ENCODE measurements around the gene MYOZ3.

The MYOZ3 gene

GRCh38 chr5:150659360-150660107 is 1.5 kb upstream of the MYOZ3 start:
- DNase-seq = no peak

DNA sequence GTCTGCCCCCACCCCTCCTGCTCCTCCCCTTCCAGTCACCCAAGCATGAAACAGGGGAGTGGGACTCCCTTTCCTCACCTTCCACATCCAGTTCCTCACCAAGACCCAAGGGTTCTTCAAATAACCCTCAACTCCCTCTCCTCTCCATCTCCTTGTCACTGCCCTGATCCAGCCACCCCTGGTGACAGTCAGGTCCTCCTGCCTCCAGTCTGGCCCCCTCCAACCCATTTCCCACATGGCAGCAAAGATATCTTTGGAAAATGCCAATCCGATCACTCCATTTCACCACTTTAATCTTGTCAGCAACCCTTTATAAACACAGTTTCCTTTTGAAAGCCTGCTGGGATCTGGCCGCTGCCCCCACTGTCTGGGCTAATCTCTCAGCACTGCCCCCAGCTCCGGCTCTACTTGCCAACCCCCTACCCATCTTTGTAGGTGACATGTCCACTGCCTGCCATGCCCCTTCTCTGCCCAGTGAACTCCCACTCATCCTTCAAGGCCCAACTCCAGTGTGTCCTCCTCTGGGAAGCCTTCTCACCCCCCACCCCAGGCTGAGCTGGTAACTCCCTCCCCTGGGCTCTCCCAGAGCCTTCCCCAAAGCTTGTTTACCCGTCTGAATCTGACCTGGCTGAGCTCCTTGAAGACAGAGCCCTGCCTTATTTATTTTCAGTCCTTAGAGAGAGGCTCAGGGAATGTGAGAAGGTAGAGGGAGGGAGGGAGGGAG is 781 bp upstream of the MYOZ3 start:
- no peak for DNase-seq

GRCh38 chr5:150661821-150662596 is 958 bp downstream of the MYOZ3 start:
- no peak for DNase-seq

- no peak for DNase-seq
Measured at GRCh38 chr5:150662731-150663516, 1.9 kb downstream of the MYOZ3 start.

- no peak for DNase-seq
Measured at GRCh38 chr5:150663936-150664335, 2.9 kb downstream of the MYOZ3 start.

- peak; percentile 60 for DNase-seq
Measured at GRCh38 chr5:150665044-150665443, 4.0 kb downstream of the MYOZ3 start.

DNA sequence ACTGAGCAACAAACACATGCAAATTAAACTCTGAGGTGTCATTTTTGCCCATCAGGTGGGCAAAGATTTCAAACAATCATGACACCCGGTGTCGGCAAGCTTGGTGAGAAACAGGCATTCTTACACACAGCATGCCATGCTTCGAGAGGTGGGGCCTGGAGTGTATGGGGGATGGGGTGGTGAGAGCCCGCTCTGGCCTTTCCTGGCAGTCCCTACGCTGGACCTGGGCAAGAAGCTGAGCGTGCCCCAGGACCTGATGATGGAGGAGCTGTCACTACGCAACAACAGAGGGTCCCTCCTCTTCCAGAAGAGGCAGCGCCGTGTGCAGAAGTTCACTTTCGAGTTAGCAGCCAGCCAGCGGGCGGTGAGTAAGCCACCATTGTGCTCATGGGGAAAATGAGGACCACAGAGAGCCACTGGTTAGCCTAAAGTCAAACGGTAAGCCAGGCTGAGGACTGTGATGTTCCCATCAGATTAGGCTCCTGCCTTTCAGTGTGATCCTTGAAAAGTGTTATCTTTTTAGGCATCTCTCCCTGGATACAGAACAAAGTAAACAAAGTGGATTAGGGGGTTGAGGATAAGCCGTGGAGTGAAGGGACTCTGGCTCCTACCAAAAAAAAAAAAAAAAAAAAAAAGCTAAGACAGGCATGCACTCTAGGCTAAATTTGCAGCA is 9.4 kb downstream of the MYOZ3 start:
- no peak for DNase-seq

DNA sequence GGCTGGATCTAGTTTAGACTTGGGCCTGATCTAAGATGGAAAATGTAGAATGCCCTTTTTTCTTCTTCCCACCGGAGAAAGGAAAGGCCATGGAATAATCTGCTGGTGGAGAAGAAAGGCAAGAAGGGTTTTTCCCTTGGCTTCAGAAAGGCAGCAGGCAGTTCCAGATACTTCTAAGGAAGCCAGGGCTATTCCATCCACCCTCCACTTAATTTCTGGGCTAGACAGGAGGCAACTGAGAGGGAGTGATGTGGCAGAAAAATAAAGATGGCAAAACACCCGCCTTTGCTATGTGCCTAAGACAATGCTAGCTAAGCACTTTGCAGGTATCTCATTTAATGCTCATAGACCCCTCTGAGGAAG is 9.9 kb downstream of the MYOZ3 start:
- DNase-seq = no peak

- DNase-seq = no peak
Measured at GRCh38 chr5:150671509-150672236, 10.6 kb downstream of the MYOZ3 start.

DNA sequence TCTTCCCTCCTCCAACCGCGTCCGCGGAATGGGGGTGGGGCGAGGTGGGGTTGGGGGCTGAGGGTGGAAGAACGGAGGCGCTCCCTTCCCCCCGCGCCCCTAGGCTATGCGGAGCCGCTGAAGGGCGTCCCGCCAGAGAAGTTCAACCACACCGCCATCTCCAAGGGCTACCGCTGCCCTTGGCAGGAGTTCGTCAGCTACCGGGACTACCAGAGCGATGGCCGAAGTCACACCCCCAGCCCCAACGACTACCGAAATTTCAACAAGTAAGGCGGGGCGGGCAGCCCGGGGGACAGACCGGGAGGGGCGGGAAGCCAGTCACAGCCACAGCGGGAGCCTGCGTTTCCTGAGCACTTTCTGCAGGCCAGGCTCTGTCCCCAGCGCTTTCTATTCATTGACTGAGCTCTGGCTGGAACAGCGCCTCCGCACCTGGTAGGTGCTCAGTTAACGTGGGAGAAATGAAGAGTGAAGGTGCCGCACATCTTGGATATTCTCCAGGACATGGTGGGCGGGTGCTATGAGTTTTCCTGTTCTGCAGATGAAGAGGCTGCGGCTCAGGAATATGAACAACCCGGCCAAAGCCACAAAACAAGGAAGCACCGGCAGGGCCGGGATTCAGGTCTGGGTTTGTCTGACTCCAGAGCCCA is 11.3 kb downstream of the MYOZ3 start:
- peak; percentile 35 for DNase-seq

DNA sequence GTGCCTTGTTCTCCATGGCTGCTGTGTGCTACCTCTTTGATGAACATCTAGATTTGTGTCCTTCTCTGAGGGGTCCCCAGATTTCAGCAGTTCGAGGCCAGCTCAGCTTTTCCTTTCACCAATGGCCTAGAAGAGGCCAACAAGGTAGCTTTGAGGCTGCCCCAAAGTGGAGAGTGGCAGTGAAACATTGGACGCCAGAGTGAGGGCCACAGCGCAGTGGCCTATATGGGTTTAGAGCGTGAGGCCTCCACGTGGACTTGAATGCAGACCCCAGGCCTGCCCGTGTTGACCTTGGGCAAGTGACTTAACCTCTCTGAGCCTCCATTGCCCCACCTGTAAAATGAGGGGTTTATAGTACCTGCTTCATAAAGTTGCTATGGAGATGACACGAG is 11.8 kb downstream of the MYOZ3 start:
- DNase-seq = no peak

GRCh38 chr5:150674341-150674821 is 13.3 kb downstream of the MYOZ3 start:
- DNase-seq = no peak

DNA sequence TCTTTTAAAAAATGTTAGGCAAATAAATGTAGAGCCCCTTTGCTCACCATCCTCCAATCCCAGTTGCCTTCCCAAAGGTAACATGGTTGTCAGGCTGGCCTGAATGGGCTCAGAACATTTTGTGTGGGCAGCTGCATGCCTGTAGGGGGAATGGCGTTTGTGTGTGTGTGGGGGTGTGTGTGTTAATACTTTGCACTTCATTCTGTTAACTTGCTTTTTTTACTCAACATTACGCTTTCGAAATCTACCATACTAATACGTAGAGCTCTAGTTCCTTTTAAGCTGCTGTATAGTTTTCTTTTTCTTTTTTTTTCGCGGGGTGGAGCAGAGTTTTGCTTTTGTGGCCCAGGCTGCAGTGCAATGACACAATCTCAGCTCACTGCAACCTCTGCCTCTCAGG is 14.0 kb downstream of the MYOZ3 start:
- DNase-seq = no peak

- DNase-seq = no peak
Measured at GRCh38 chr5:150676578-150676977, 15.5 kb downstream of the MYOZ3 start.

DNA sequence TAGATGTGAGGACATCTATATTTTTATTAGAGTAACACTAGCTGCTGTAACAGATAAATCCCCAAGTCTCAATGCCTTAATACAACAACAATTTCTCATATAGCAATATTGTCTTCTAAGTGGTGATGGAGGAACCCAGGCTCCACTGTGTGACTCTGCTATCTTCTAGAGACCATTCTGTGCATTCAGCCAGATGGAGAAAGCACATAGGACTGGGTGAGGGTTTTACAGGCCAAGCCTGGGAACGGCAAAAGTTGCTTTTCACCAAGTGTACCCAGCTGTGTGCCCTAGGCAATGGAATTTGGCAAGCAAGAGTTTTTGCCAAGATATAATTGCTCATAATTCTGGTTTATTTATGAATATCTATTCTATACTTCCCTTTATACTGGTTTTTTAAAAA is 28.1 kb downstream of the MYOZ3 start:
- DNase-seq = no peak

GRCh38 chr5:150690760-150691159 is 29.7 kb downstream of the MYOZ3 start:
- no peak for DNase-seq

GRCh38 chr5:150692276-150692675 is 31.2 kb downstream of the MYOZ3 start:
- DNase-seq = no peak

GRCh38 chr5:150694612-150695011 is 33.6 kb downstream of the MYOZ3 start:
- peak; percentile 68 for DNase-seq

GRCh38 chr5:150700246-150700593 is 39.2 kb downstream of the MYOZ3 start:
- peak; percentile 4 for DNase-seq

- peak; percentile 88 for DNase-seq
Measured at GRCh38 chr5:150700594-150701377, 39.7 kb downstream of the MYOZ3 start, which contains the start of gene RBM22. Gene RBM22, minus strand, starts transcription at chr5:150701062. Its CDS starts 77 bp downstream, at chr5:150700985.
